Right lobe of liver (tissue), 6 donors: ENCODE measurements around the gene RETREG1. TPM values are rescaled to one million over a fixed set of nuclear protein-coding genes. Genes with fewer than 3 reads are reported as not detected.

Source experiments
- ATAC-seq, 4 donors: fragments of 200-7000 bp; cut with Tn5 transposase; one replicate each; pipeline ENCODE4 v1.9.1; 2020; ENCODE audit warnings: mild to moderate bottlenecking in 4 of 4, moderate library complexity in 4 of 4
- DNase-seq, 3 donors: peaks; one replicate each; pipeline ENCODE4 v3.0.0-alpha.2; 2020
- H3K27ac ChIP-seq, 3 donors: fragments of 200-600 bp; one replicate each; pipeline ENCODE4 v1.8.0; 2022
- H3K27me3 ChIP-seq, 2 donors: fragments of 200-600 bp; one replicate each; pipeline ENCODE4 v1.8.0; 2022
- H3K36me3 ChIP-seq, 4 donors: fragments of 200-600 bp; sonication (generic) in 1 of 4; one replicate each; pipeline versions ENCODE4 v1.5.1 to v1.8.0; 2017 to 2022; ENCODE audit warnings: control low read depth in 1 of 4
- H3K4me1 ChIP-seq, 4 donors: fragments of 200-600 bp; sonication (generic) in 1 of 4; one replicate each; pipeline versions ENCODE4 v1.5.1 to v1.8.0; 2017 to 2022; ENCODE audit warnings: control low read depth in 1 of 4
- H3K4me3 ChIP-seq, 3 donors: fragments of 200-600 bp; one replicate each; pipeline ENCODE4 v1.8.0; 2022
- H3K9me3 ChIP-seq, 4 donors: fragments of 200-600 bp; sonication (generic) in 1 of 4; one replicate each; pipeline versions ENCODE4 v1.5.1 to v1.8.0; 2017 to 2022; ENCODE audit warnings: control low read depth in 1 of 4
- CTCF ChIP-seq, 4 donors: fragments of 200-600 bp in 3 of 4; fragments of 450-650 bp in 1 of 4; IDR thresholded peaks; one replicate each; pipeline versions ENCODE4 v1.5.1 to v1.8.0; 2016 to 2022; ENCODE audit warnings: antibody characterized with exemption in 4 of 4, mild to moderate bottlenecking in 2 of 4
- POLR2A ChIP-seq: fragments of 450-650 bp; IDR thresholded peaks from one replicate; pipeline ENCODE4 v1.6.1; 2017; ENCODE audit warnings: antibody characterized with exemption, mild to moderate bottlenecking
- WGBS: methylation state at CpG from one replicate; pipeline ENCODE4 v1.1.6; 2018; ENCODE audit warnings: low coverage, low lambda C conversion rate; ENCODE audit not compliant: insufficient coverage; ENCODE audit errors: missing lambda C conversion rate; 5-methylcytosine and 5-hydroxymethylcytosine counted together
- intact Hi-C, 2 donors: fragments of 100-400 bp; cut with DNase I; formaldehyde crosslinking; loops; one replicate each; pipeline versions ENCODE4 v1.11.2 to v1.14.1; 2022
- total RNA-seq, 6 experiments: library from RNA; depleted of rRNA in 2 of 6; stranded (reverse); fragments of >200 nt in 2 of 6; fragmentation: NEBNext Ultra II Directional in 3 of 6; extraction: Animal tissue kit (Norgen Biotek cat#: 25700) in 3 of 6; gene quantifications; one replicate each; pipeline versions ENCODE4 v1.1.0 to v1.2.4, GENCODE V29; 2016 to 2023
- donor health status: DM: no; HTN: yes; CAD: no.
- donor health status: DM: no; HTN: no; CAD: no.
- donor health status: DM: no; HTN: no; CAD: no.
- donor health status: DM: no; HTN: yes; CAD: no.
- donor health status: DM: no; HTN: yes; CAD: no.

Gene RETREG1
- total RNA-seq, 6 experiments from 2014 or later, result 17.2 to 70.8 (median 30.2) TPM

- H3K4me3 ChIP-seq, result no peak overlapping the region
- WGBS, result 80% methylated on average over 3 of the region's 3 CpGs
- no peak for DNase-seq
- no peak for TF ChIP-seq CTCF (IDR thresholded peaks at IDR 0.05)
- TF ChIP-seq POLR2A, result no peak
- intact Hi-C loops, result no loop called here
- no peak for ATAC-seq
- no peaks in the 10 kb centered on the region for H3K36me3 ChIP-seq
- no peaks in the 10 kb centered on the region for H3K27me3 ChIP-seq
- H3K27ac ChIP-seq, result no peak overlapping the region
- H3K9me3 ChIP-seq, result no peaks in the 10 kb centered on the region
- no peaks in the 10 kb centered on the region for H3K4me1 ChIP-seq
Measured at GRCh38 chr5:16628376-16628775, 11.6 kb upstream of the RETREG1 start.

GRCh38 chr5:16626696-16627264, 10.0 kb upstream of the RETREG1 start:
- intact Hi-C loops, result no loop called here
- H3K4me3 ChIP-seq, result no peak overlapping the region
- H3K4me1 ChIP-seq, result no peaks in the 10 kb centered on the region
- peak in 3 of 4 donors; percentile 26 to 76 (median 28) for ATAC-seq
- no peaks in the 10 kb centered on the region for H3K9me3 ChIP-seq
- TF ChIP-seq POLR2A (no peak), CTCF (IDR thresholded peaks at IDR 0.05) (no peak)
- no peaks in the 10 kb centered on the region for H3K27me3 ChIP-seq
- H3K27ac ChIP-seq, result peak overlapping the region in 1 of 3 donors; percentile 25
- WGBS, result 41% methylated on average over 5 of the region's 5 CpGs
- no peaks in the 10 kb centered on the region for H3K36me3 ChIP-seq
- DNase-seq, result no peak

GRCh38 chr5:16625096-16625495, 8.3 kb upstream of the RETREG1 start:
- Histone ChIP-seq H3K27me3 (no peaks in the 10 kb centered on the region), H3K9me3 (no peaks in the 10 kb centered on the region), H3K4me1 (no peaks in the 10 kb centered on the region), H3K36me3 (no peaks in the 10 kb centered on the region), H3K27ac (no peak overlapping the region), H3K4me3 (no peak overlapping the region)
- WGBS, result 50% methylated on average over 3 of the region's 3 CpGs
- no peak for DNase-seq
- TF ChIP-seq CTCF (IDR thresholded peaks at IDR 0.05), result no peak
- no peak for TF ChIP-seq POLR2A
- ATAC-seq, result peak in 1 of 4 donors; percentile 32
- intact Hi-C loops, result no loop called here

- no peaks in the 10 kb centered on the region for H3K9me3 ChIP-seq
- no peak overlapping the region for H3K4me3 ChIP-seq
- no peak for ATAC-seq
- no peaks in the 10 kb centered on the region for H3K27me3 ChIP-seq
- no peak for TF ChIP-seq CTCF (IDR thresholded peaks at IDR 0.05)
- no peak for TF ChIP-seq POLR2A
- intact Hi-C loops, result no loop called here
- no peak for DNase-seq
- H3K36me3 ChIP-seq, result no peaks in the 10 kb centered on the region
- no peak overlapping the region for H3K27ac ChIP-seq
- 82% methylated on average over 2 of the region's 2 CpGs for WGBS
- H3K4me1 ChIP-seq, result peaks cover 0 to 4% (median 0%) of the 10 kb centered on the region in 4 donors
Measured at GRCh38 chr5:16619136-16619535, 2.3 kb upstream of the RETREG1 start.
